Measurements from ENCODE around the gene TSC2.

The TSC2 gene

GRCh38 chr16:2047330-2048115 lies at the start of gene TSC2, which contains the start of gene NTHL1:
Gene TSC2, plus strand, starts transcription at chr16:2047985. Its CDS starts 631 bp downstream, at chr16:2048616.
Gene NTHL1, minus strand, starts transcription at chr16:2047834. Its CDS starts 11 bp downstream, at chr16:2047823.
- no peak for TF ChIP-seq Cebpa-rat (IDR thresholded peaks at IDR 0.05)
- Histone ChIP-seq H3K4me2 (peak within 1 kb of the TSS; percentile 90 to 99 (median 98)), H3K27ac (peak within 1 kb of the TSS; percentile 21 to 80 (median 66); a peak in 20 of 22 replicates), H3K4me3 (peak within 1 kb of the TSS; percentile 75 to 99 (median 93)), H3K9ac (peak within 1 kb of the TSS; percentile 76 to 90 (median 83)), H3K9me3 (replicated peaks in 1 of 11) (no peaks in the 10 kb centered on the region), H3K4me1 (peaks cover 46 to 59% (median 56%) of the 10 kb centered on the region in 10 experiments), H3K27me3 (no peaks in the 10 kb centered on the region), H3K36me3 (peaks cover 23 to 36% (median 27%) of the 10 kb centered on the region in 11 experiments), H4K20me1 (peaks cover 0 to 22% (median 0%) of the 10 kb centered on the region in 11 experiments; a peak in 4 of 22 replicates)

DNA sequence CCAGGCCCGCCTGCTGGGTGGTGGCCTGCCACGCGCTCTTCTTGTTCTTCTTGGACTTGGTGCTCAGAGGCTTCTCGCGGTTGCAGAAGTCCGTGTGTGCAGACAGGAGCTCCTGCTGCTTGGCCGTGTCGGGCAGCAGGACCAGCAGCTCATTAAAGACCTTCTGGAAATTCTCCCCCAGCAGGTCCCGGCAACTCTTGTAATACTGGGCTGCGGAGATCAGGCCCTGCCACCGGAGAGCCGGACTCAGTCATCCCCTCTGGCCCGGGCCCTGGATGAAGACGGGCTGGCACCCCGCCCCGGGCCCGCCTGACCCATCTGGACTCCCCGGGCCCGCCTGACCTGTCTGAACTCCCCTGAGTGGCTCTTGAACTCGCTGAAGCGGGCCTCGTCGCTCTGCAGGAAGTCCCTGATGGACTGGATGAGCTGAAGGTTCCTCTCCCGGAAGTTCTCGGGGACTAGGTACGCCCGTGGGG lies 49.4 kb upstream of the TSC2 start:
- no peak for TF ChIP-seq Cebpa-rat (IDR thresholded peaks at IDR 0.05)
- Histone ChIP-seq H3K9ac (no peak overlapping the region), H3K36me3 (peaks cover 66 to 85% (median 81%) of the 10 kb centered on the region in 11 experiments), H3K27me3 (peaks cover 0 to under 1% (median 0%) of the 10 kb centered on the region in 11 experiments; a peak in 1 of 22 replicates), H3K4me3 (no peak overlapping the region), H4K20me1 (peaks cover 10 to 78% (median 64%) of the 10 kb centered on the region in 11 experiments; a peak in 21 of 22 replicates), H3K4me1 (peaks cover 1 to 10% (median 9%) of the 10 kb centered on the region in 10 experiments; a peak in 14 of 20 replicates), H3K27ac (no peak overlapping the region), H3K4me2 (no peak overlapping the region), H3K9me3 (replicated peaks in 1 of 11) (no peaks in the 10 kb centered on the region)

DNA sequence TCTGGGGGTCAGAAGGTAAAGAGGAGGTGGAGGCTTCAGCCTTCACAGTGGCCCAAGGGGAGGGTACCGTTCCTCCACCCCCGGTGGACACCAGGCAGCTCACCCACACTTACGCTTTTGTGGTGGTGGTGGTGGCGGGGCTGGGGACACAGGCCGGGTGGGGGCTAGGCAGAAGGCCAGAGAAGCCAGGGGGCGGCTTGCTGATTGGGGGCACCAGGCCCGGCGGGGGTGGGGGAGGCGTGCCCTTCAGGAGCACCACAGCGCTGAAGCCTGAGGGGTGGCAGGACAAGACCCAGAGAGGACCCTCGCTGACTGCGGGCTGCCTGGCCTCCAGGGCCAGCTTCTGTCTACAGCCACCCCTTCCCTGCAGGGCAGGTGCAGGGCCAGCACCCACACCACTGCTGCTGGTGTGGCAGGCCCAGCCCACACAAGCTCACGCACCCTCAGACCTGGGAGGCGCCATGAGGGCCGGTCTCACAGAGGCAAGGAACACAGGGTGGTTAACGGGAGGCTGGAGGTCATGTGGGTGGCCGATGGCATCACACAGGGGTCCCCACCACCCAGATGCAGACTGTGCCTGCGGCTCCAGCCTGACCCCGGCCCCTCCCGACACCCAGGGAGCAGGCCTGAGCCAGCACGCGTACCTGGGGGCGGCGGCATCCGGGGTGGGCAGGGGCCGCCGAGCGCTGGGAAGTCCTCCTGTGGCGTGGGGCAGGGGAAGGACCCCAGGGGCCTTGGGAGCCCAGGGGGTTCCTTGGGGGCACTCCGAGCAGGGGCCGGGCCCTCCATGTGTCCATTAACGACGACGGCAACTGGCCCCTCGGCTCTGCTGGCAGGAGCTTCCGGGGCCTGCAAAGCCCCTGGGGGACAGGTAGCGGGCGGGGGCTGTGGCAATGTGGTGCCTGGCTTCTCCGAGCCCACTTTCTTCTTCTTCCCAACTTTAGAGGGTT lies 48.7 kb upstream of the TSC2 start:
- Histone ChIP-seq H3K27ac (no peak overlapping the region), H3K36me3 (peaks cover 69 to 88% (median 85%) of the 10 kb centered on the region in 11 experiments), H3K4me2 (no peak overlapping the region), H3K27me3 (no peaks in the 10 kb centered on the region), H4K20me1 (peaks cover 16 to 85% (median 71%) of the 10 kb centered on the region in 11 experiments; a peak in 21 of 22 replicates), H3K9ac (no peak overlapping the region), H3K4me3 (no peak overlapping the region), H3K4me1 (peaks cover 4 to 10% (median 9%) of the 10 kb centered on the region in 10 experiments), H3K9me3 (replicated peaks in 1 of 11) (no peaks in the 10 kb centered on the region)
- TF ChIP-seq Cebpa-rat (IDR thresholded peaks at IDR 0.05): no peak

DNA sequence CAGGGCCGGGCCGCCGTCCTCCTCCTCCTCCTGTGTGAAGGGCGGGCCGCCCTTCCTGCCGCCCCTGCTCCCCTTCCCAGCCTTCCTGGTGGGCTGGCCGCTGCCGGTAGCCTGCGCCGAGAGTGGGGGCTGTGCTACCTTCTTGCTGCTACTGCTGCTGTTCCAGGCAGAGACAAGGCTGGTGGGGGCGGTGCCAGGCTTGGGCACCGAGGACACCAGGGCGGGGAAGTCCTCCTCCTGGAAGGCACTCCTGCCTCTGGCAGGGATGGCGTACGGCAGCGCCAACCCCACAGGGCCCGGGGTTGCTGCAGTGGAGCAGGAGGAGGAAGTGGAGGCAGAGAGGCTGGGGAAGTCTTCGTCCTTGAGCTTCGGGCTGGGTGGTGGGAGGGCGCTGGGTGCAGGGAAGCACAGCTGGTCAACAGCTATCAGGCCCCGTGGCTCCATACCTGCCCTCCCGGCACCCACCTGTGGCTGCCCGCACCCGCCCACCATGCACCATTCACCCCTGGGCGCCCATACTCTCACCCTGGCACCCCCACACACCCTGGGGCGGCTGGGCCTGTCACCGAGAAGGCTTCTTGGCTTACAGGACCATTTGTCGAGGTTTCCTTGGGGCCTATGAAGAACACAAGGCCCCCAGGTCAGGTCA lies 47.8 kb upstream of the TSC2 start:
- H3K27me3 ChIP-seq: no peaks in the 10 kb centered on the region
- H4K20me1 ChIP-seq: peaks cover 24 to 94% (median 80%) of the 10 kb centered on the region in 11 experiments; a peak in 21 of 22 replicates
- H3K4me3 ChIP-seq: no peak overlapping the region
- H3K27ac ChIP-seq: no peak overlapping the region
- no peak overlapping the region; a peak in 1 of 22 replicates for H3K9ac ChIP-seq
- H3K4me1 ChIP-seq: peaks cover 11 to 18% (median 16%) of the 10 kb centered on the region in 10 experiments
- no peak overlapping the region for H3K4me2 ChIP-seq
- TF ChIP-seq Cebpa-rat (IDR thresholded peaks at IDR 0.05): no peak
- peaks cover 70 to 95% (median 87%) of the 10 kb centered on the region in 11 experiments for H3K36me3 ChIP-seq
- H3K9me3 ChIP-seq (replicated peaks in 1 of 11): no peaks in the 10 kb centered on the region

DNA sequence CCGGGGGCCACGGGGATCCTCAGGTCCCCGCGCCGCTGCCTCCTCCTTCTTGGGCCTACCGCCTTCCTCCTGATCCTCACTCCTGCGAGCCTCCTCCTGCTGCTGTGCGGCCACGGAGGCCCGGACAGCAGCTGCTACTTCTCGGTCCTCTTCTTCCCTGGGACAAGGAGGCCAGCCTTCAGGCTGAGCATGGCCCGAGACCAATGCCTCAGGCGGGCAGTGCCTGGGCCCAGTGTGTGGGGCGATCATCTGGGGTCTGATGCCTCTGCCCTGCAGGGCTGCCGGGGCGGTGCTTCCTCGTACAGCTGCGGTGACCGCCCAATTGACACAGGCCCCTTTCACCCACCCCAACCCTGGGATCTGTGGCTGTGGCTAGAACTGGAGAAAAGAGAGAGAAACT lies 46.8 kb upstream of the TSC2 start:
- Histone ChIP-seq H4K20me1 (peaks cover 35 to 99% (median 89%) of the 10 kb centered on the region in 11 experiments; a peak in 21 of 22 replicates), H3K27ac (no peak overlapping the region), H3K36me3 (peaks cover 70 to 94% (median 82%) of the 10 kb centered on the region in 11 experiments)

DNA sequence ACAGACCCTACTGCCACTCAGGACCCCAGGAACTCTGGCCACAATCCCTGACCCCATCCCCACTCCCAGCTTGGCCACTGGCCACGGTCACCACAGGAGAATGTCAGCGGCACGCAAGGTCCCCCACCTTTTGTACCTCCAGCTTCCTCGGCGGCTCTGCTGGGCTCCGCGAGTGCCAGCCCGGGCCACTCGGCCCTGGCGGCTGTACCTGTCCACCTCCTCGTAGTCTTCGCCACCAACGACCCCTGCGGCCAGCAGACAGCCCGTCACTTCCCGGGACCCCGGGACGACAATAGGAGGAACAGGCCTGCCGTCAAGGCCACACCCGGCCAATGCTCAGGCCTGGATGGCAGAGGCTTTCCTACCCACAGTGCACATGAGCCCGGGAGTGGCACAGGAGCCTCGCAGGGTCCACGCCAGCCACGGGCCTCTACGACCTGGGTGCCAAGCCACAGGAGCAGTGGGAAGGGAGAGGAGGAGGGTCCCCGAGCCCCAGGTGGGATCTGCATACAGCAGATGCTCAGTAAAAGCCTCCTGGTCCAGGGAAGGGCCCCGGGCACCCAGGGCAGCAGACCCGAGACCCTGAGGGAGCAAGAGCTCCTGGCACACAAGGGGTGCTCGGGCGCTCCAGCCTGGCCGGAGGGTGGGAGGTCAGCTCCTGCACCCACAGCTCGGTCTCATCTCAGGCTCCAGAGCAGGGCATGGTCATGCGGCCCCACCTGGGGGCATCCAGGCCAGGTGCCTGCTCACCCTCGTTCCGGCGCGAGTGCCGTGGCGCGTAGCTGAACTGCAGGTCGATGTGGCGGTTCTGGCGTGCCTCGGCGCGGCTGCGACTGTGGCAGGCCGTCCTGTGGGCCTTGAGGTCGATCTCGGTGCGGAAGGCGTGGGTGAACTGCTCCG lies 46.1 kb upstream of the TSC2 start:
- peak overlapping the region in 2 of 11 experiments; percentile 9 to 18; a peak in 1 of 22 replicates for H3K9ac ChIP-seq
- no peak overlapping the region for H3K4me3 ChIP-seq
- H3K4me2 ChIP-seq: no peak overlapping the region
- H3K27me3 ChIP-seq: no peaks in the 10 kb centered on the region
- H3K27ac ChIP-seq: no peak overlapping the region
- H3K9me3 ChIP-seq (replicated peaks in 1 of 11): no peaks in the 10 kb centered on the region
- peaks cover 29 to 36% (median 33%) of the 10 kb centered on the region in 10 experiments for H3K4me1 ChIP-seq
- peaks cover 42 to 100% (median 94%) of the 10 kb centered on the region in 11 experiments; a peak in 21 of 22 replicates for H4K20me1 ChIP-seq
- H3K36me3 ChIP-seq: peaks cover 69 to 92% (median 78%) of the 10 kb centered on the region in 11 experiments
- no peak for TF ChIP-seq Cebpa-rat (IDR thresholded peaks at IDR 0.05)

More for the DNA sequence above, 46.8 kb upstream of the TSC2 start:
- Histone ChIP-seq H3K9ac (0 out of 22 replicates have a peak overlapping the region, but pooled peaks of 1 of the 11 experiments have one; percentile 18), H3K4me2 (no peak overlapping the region), H3K4me3 (no peak overlapping the region), H3K27me3 (no peaks in the 10 kb centered on the region), H3K9me3 (replicated peaks in 1 of 11) (no peaks in the 10 kb centered on the region), H3K4me1 (peaks cover 22 to 29% (median 26%) of the 10 kb centered on the region in 10 experiments)
- TF ChIP-seq Cebpa-rat (IDR thresholded peaks at IDR 0.05): no peak

DNA sequence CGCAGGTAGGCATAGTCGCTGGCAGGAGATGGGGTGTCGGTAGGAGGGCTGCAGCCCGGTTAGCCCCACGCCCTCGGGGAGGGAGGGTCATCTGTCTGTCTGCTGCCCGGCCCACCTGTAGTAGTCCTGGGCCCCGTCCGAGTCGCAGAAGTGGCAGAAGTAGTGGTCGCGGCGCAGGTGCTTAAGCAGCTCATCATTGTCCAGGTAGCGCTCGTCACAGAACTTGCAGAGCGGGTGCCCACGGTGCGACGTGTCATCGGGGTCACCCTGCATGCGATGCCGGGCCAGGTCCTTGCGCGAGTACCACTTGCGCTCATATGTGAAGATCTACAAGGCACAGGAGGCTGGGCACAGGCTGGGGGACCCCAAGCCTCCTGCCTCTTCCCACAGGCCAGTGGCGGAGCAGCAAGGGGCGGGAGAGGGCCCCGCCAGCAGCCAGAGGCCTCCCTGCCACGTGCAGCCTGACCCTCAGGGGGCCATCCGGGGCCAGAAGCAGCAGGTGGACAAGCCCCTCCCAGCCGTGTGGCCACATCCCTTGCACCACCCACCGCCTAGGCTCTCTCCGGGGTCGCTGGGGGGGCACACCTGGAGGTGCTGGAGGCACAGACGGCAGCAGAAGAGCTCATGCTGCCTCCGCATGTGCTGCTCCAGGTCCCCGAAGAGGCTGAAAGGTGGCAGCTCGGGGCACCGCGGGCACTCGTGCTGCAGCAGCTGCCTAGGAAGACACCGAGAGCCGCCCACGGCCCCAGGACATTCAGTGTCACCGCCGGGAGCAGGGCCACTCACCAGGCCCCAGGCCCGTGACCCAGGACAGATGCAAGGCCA lies 45.2 kb upstream of the TSC2 start:
- peaks cover 51 to 100% (median 96%) of the 10 kb centered on the region in 11 experiments for H4K20me1 ChIP-seq

More for the DNA sequence above, 45.2 kb upstream of the TSC2 start:
- H3K9me3 ChIP-seq (replicated peaks in 1 of 11): no peaks in the 10 kb centered on the region
- H3K27me3 ChIP-seq: no peaks in the 10 kb centered on the region
- H3K9ac ChIP-seq: peak overlapping the region in 5 of 11 experiments; percentile 9 to 45 (median 27); a peak in 3 of 22 replicates
- H3K27ac ChIP-seq: no peak overlapping the region; a peak in 1 of 22 replicates
- H3K4me3 ChIP-seq: no peak overlapping the region
- peaks cover 59 to 92% (median 74%) of the 10 kb centered on the region in 11 experiments for H3K36me3 ChIP-seq
- H3K4me1 ChIP-seq: peaks cover 38 to 45% (median 42%) of the 10 kb centered on the region in 10 experiments
- no peak overlapping the region for H3K4me2 ChIP-seq
- no peak for TF ChIP-seq Cebpa-rat (IDR thresholded peaks at IDR 0.05)
